Ovary (tissue), 9 donors: Measurements from ENCODE around the gene CCDC86. TPM values are rescaled to one million over a fixed set of nuclear protein-coding genes. Genes with fewer than 3 reads are reported as not detected.

Source experiments
- DNase-seq, 5 donors: peaks; one replicate each; pipeline ENCODE4 v3.0.0-alpha.2; 2019 to 2020
- H3K27ac ChIP-seq, 2 donors: fragments of 200-600 bp; one replicate each; pipeline versions ENCODE4 v1.5.1 to v1.8.0; 2019 to 2022
- H3K27me3 ChIP-seq: fragments of 200-600 bp; one replicate; pipeline ENCODE4 v1.8.0; 2022
- H3K36me3 ChIP-seq: fragments of 200-600 bp; sonication (generic); one replicate; pipeline ENCODE4 v1.5.1; 2019
- H3K4me1 ChIP-seq: one replicate; pipeline ENCODE4 v1.8.1; 2013; ENCODE audit warnings: mild to moderate bottlenecking, moderate library complexity; ENCODE audit not compliant: insufficient read depth
- H3K4me3 ChIP-seq: fragments of 200-600 bp; sonication (generic); one replicate; pipeline ENCODE4 v1.5.1; 2017
- H3K9me3 ChIP-seq, 2 donors: fragments of 200-600 bp in 1 of 2; sonication (generic) in 1 of 2; one replicate each; pipeline versions ENCODE4 v1.5.1 to v1.8.1; 2013 to 2019; ENCODE audit warnings: mild to moderate bottlenecking in 1 of 2, moderate library complexity in 1 of 2
- CTCF ChIP-seq, 3 donors: fragments of 450-650 bp in 2 of 3; fragments of 200-600 bp in 1 of 3; IDR thresholded peaks; one replicate each; pipeline versions ENCODE4 v1.5.1 to v1.8.0; 2016 to 2022; ENCODE audit warnings: antibody characterized with exemption in 3 of 3, mild to moderate bottlenecking in 1 of 3
- EP300 ChIP-seq: sonication (generic); formaldehyde crosslinking; IDR thresholded peaks from one replicate; pipeline ENCODE4 v1.6.1; 2017; ENCODE audit warnings: antibody characterized with exemption
- POLR2A ChIP-seq: fragments of 450-650 bp; IDR thresholded peaks from one replicate; pipeline ENCODE4 v1.6.1; 2017; ENCODE audit warnings: antibody characterized with exemption, mild to moderate bottlenecking, moderate library complexity
- WGBS, 3 donors: extraction: QIAGEN DNeasy Blood & Tissue Kit in 1 of 3; methylation state at CpG; one replicate each; pipeline versions ENCODE4 v1.1.5 to v1.1.7; 2013 to 2017; 5-methylcytosine and 5-hydroxymethylcytosine counted together
- intact Hi-C, 4 donors: fragments of 100-400 bp; cut with DNase I; formaldehyde crosslinking; loops; one replicate each; pipeline versions ENCODE4 v1.11.0 to v1.15.1; 2022 to 2023
- polyA plus RNA-seq, 2 donors: library from polyadenylated mRNA; stranded (reverse); fragments of 200-250 nt in 1 of 2; fragments of 350-450 nt in 1 of 2; fragmentation: Illumina TruSeq in 1 of 2; extraction: RNeasy Lipid Tissue Mini Kit (QIAGEN cat#74804) in 1 of 2; gene quantifications; one replicate each; pipeline ENCODE4 v1.2.3, GENCODE V29; 2013 to 2014
- total RNA-seq, 7 donors: library from RNA; depleted of rRNA in 2 of 7; stranded (reverse); fragments of >200 nt in 2 of 7; fragmentation: NEBNext Ultra II Directional in 3 of 7; extraction: Animal tissue kit (Norgen Biotek cat#: 25700) in 3 of 7; gene quantifications; one replicate each; pipeline versions ENCODE4 v1.1.0 to v1.2.4, GENCODE V29; 2016 to 2023
- donor health status: DM: no; HTN: no; CAD: no; lungs with moderate emphysema.
- donor health status: DM: no; HTN: no; CAD: no.
- donor health status: Bipolar disorder and iron deficiency.
- donor health status: DM: yes; HTN: yes; CAD: no.
- donor health status: DM: no; HTN: no; CAD: no.
- donor health status: DM: yes; HTN: yes; CAD: no.

CCDC86 gene
- total and polyA plus RNA-seq, 9 donors: 7.0 to 32.9 (median 19.8) TPM

DNA sequence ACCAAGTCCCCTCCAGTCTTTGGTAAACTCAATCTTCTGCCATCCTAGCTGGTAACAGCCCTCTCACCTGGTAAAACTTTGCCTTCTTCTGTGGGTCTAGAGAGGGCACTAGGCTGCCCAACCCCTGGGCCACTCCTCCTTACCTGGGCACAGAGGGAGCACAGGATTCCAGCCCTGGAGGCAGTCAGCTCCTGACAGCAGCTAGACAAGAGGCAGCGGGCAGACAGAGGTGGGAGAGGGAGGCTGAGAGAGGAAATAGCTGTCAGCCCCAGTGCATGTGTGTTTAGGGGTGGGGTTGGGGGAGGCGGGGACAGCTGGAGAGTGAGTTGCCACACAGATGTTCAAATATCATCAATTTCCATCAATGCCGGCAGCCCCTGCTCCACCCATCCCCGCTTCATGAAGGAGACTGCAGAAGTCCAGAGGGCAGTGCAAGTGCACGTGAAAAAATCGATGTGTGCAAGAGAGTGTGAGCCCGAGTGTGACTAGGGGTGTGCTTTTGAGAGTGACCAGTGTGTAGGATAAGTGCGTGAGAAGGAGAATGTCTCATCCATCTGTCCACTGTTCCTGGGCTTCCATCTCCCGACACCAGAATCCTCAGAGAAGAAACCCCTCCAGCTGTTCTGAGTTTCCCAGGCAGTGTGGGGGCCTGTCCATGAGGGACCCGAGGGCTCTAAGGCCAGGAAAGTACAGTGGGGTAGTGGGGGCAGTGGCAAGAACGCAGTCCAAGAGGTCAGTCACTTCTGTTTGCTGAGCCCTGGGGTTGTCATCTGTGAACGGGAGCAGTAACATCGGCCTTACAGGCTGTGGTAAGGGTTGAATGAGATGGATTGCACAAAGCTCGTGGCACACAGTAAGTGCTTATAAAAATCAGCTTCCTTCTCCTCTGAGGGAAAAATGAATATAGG is 14.1 kb downstream of the CCDC86 start, which contains the start of gene PTGDR2:
Gene PTGDR2 (minus strand): TSS at position 225 of the 908 bp plus-strand sequence. CDS start 2,228 bp downstream, outside the sequence.
- no peak for DNase-seq

DNA sequence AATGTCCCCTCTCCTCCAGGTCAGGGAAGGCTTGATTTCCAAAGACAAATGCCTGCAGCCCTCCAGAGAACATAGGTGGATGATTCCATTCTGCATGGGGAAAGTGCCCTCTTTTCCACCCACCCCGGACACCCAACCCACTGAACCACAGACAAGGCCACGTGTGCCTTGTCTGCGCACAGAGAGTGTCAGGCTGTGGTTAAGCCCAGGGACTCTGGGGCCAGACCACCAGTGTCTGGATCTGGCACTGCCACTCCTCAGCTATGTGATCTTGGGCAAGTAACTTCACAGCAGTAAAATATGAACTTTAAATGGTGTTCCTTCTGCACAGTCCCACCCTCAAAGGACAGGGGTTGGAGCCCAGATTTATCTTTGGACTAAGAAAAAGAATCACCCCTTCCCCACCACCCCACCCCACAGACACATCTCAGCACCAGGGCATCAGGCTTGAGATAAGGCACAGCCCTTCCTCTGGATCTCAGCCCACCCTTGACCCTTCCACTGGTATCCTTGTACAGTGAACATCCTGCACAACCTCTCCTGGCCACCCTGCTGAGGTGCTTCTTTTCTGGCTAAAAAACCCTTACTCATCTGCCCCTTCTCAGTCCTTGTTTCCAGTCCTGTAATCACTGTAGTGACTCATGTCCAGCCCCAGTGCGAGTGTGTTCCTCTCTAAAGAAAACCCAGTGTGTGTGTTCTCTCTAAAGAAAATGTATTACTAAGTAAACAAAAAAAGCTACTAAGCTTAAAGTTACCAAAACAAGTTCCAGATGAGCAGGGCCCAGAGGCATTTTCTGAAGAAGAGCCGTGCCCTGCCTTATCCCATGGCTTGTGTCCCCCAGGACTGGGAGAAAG is 15.7 kb downstream of the CCDC86 start:
- no peak for DNase-seq
- Histone ChIP-seq H3K4me3 (no peak overlapping the region), H3K27ac (no peak overlapping the region), H3K4me1 (no peaks in the 10 kb centered on the region), H3K36me3 (no peaks in the 10 kb centered on the region), H3K9me3 (no peaks in the 10 kb centered on the region), H3K27me3 (no peaks in the 10 kb centered on the region)
- WGBS, 3 donors: 88 to 91% (median 90%) methylated on average over 5 of the region's 5 CpGs
- TF ChIP-seq POLR2A (no peak), EP300 (no peak), CTCF (IDR thresholded peaks at IDR 0.05) (no peak)
- intact Hi-C loops: no loop called here

More for the DNA sequence above, 14.1 kb downstream of the CCDC86 start, which contains the start of gene PTGDR2:
- no peak within 1 kb of the TSS for H3K27ac ChIP-seq
- 49 to 53% (median 51%) methylated on average over 14 of the region's 14 CpGs for WGBS, 3 donors
- H3K4me1 ChIP-seq: no peaks in the 10 kb centered on the region
- H3K27me3 ChIP-seq: no peaks in the 10 kb centered on the region
- no peak within 1 kb of the TSS for H3K4me3 ChIP-seq
- no peaks in the 10 kb centered on the region for H3K9me3 ChIP-seq
- TF ChIP-seq CTCF (IDR thresholded peaks at IDR 0.05) (no peak), EP300 (no peak)
- H3K36me3 ChIP-seq: no peaks in the 10 kb centered on the region
- intact Hi-C loops: no loop called here

- 79 to 82% (median 81%) methylated on average over 8 of the region's 8 CpGs for WGBS, 3 donors
- TF ChIP-seq EP300 (no peak), POLR2A (no peak), CTCF (IDR thresholded peaks at IDR 0.05) (no peak)
- no peak overlapping the region for H3K27ac ChIP-seq
- intact Hi-C loops: no loop called here
- no peaks in the 10 kb centered on the region for H3K36me3 ChIP-seq
- no peak for DNase-seq
- no peak overlapping the region for H3K4me3 ChIP-seq
- H3K4me1 ChIP-seq: no peaks in the 10 kb centered on the region
- H3K9me3 ChIP-seq: no peaks in the 10 kb centered on the region
- no peaks in the 10 kb centered on the region for H3K27me3 ChIP-seq
These were observed 16.3 kb downstream of the CCDC86 start for GRCh38 chr11:60858236-60858635.

DNA sequence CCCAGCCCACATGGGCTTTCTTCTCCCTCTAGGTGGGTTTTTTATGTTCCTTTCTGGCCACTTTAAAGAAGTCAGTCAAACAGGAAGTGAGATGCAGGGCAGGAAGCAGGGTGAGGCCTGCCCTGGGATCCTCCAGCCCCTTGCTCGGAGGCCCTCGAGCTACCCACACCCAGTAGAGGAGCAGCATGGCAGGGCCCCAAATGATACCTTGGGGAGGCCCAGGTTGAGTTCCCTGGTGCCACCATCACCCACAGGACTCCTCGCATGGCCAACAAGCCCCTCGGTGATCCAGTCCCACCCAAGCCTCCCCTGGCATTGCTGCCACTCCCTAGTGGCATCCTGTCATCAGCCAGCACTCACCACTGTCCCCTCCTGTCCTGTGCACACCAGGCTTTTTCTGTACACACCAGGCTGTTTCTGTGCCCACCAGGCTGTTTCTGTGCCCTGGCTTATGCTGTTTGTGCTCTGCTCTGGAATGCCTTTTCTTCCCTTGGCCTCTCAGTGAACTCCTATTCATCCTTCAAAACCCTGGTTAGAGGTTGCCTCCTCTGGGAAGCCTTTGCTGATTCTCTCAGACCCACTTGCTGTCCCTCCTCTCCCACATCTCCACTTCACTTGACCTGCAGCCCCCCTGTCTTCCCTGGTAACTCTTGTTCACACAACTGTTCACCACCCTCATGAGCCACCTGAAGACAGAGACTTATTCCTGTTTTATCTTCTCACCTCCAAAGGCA is 17.0 kb downstream of the CCDC86 start:
- WGBS, 3 donors: 82 to 91% (median 82%) methylated on average over 4 of the region's 4 CpGs
- intact Hi-C loops: no loop called here
- Histone ChIP-seq H3K36me3 (no peaks in the 10 kb centered on the region), H3K4me1 (no peaks in the 10 kb centered on the region), H3K9me3 (no peaks in the 10 kb centered on the region), H3K4me3 (no peak overlapping the region), H3K27me3 (no peaks in the 10 kb centered on the region), H3K27ac (no peak overlapping the region)
- TF ChIP-seq EP300 (no peak), CTCF (IDR thresholded peaks at IDR 0.05) (no peak), POLR2A (no peak)
- peak in 1 of 5 donors; percentile 23 for DNase-seq
